ENCODE measurements around the gene TRPM3. TPM values are rescaled to one million over a fixed set of nuclear protein-coding genes. Genes with fewer than 3 reads are reported as not detected.

Gene TRPM3
- total and polyA plus RNA-seq, 2 of the 8 experiments (the other 6 are each of a cell fraction or from before 2014, with no cell fraction given) = 2.4 to 10.9 TPM

GRCh38 chr9:70784456-70784855 lies 337.0 kb downstream of the TRPM3 start:
- Histone ChIP-seq H3K14ac (ENCODE audit: insufficient read length) (no peak overlapping the region), H2BK5ac (ENCODE audit: low read depth, low read length) (no peak overlapping the region), H4K20me1 (replicated peaks in 1 of 2; ENCODE audit: control insufficient read depth in 1 of 2, insufficient read depth in 2 of 2, low read length in 2 of 2) (no peaks in the 10 kb centered on the region), H3K9ac (replicated peaks in 1 of 4; ENCODE audit: extremely low read depth in 1 of 4, low read depth in 3 of 4, low read length in 3 of 4) (no peak overlapping the region), H3K36me3 (ENCODE audit: control insufficient read depth in 2 of 4, insufficient read depth in 4 of 4, low read length in 3 of 4) (no peaks in the 10 kb centered on the region), H4K91ac (replicated peaks; ENCODE audit: insufficient read length, low read length) (no peak overlapping the region), H3K56ac (replicated peaks; ENCODE audit: insufficient read length, low read depth, low read length) (no peak overlapping the region), H3K9me3 (ENCODE audit: insufficient read depth in 2 of 2, low read depth in 1 of 2, low read length in 1 of 2) (no peaks in the 10 kb centered on the region), H4K8ac (ENCODE audit: extremely low read depth, insufficient read depth, low read length) (no peak overlapping the region), H3K79me1 (ENCODE audit: low read depth, low read length) (no peaks in the 10 kb centered on the region), H3K23ac (ENCODE audit: insufficient read length) (no peak overlapping the region), H2AFZ (ENCODE audit: low read length) (no peak overlapping the region), H2BK12ac (ENCODE audit: low read depth, low read length) (no peak overlapping the region), H3K18ac (ENCODE audit: extremely low read depth, low read length) (no peak overlapping the region), H2BK15ac (ENCODE audit: low read length) (no peak overlapping the region), H2AK5ac (ENCODE audit: low read depth, low read length) (no peak overlapping the region), H3K79me2 (ENCODE audit: control insufficient read depth in 1 of 2, insufficient read depth in 2 of 2, low read length in 2 of 2) (no peaks in the 10 kb centered on the region), H3K23me2 (ENCODE audit: low read depth, low read length) (no peaks in the 10 kb centered on the region), H3K4me1 (replicated peaks in 1 of 4; ENCODE audit: control insufficient read depth in 3 of 4, insufficient read depth in 4 of 4, low read length in 3 of 4) (no peaks in the 10 kb centered on the region), H3K4ac (replicated peaks; ENCODE audit: insufficient read length, low read depth, low read length) (no peak overlapping the region), H3K4me2 (ENCODE audit: insufficient read depth in 1 of 2, low read depth in 2 of 2, low read length in 2 of 2) (no peak overlapping the region), H4K5ac (ENCODE audit: insufficient read length, low read depth, low read length) (no peak overlapping the region), H2BK120ac (replicated peaks; ENCODE audit: low read depth, low read length) (no peak overlapping the region), H2BK20ac (ENCODE audit: low read length) (no peak overlapping the region), H3K4me3 (ENCODE audit: extremely low read depth in 1 of 4, insufficient read depth in 2 of 4, low read depth in 3 of 4, low read length in 4 of 4) (no peak overlapping the region), H3K27ac (ENCODE audit: low read depth, low read length) (no peak overlapping the region), H3K27me3 (replicated peaks in 1 of 4; ENCODE audit: control insufficient read depth in 3 of 4, extremely low read depth in 1 of 4, insufficient read depth in 3 of 4, low read length in 3 of 4) (no peaks in the 10 kb centered on the region)
- FAIRE-seq (no peak), DNase-seq (ENCODE audit: low read depth in 1 of 2, low spot score in 2 of 2) (no peak)
- ChIA-PET POLR2A (ENCODE audit: partially characterized antibody) (no interaction called here), CTCF (ENCODE audit: partially characterized antibody) (interaction anchor here (0.9 to 1.2 kb wide), 3 partner anchors 8 to 18 kb away, joined by 3 read pairs; no protein-coding TSS in a partner anchor)
- TF ChIP-seq SIN3A (conservative IDR thresholded peaks at IDR 0.05 in 1 of 2, IDR thresholded peaks at IDR 0.05 in 1 of 2; ENCODE audit: low read depth in 1 of 2, low read length in 2 of 2) (no peak), CREB1 (IDR thresholded peaks at IDR 0.05) (no peak), ASH2L (IDR thresholded peaks at IDR 0.05; ENCODE audit: low read length) (no peak), RNF2 (IDR thresholded peaks at IDR 0.05; ENCODE audit: borderline replicate concordance, low read depth, low read length, missing control alignments, poor library complexity, severe bottlenecking) (no peak), JUND (IDR thresholded peaks at IDR 0.05; ENCODE audit: low read length) (no peak), CHD2 (IDR thresholded peaks at IDR 0.05; ENCODE audit: low read length) (no peak), CTBP2 (IDR thresholded peaks at IDR 0.05; ENCODE audit: borderline replicate concordance, insufficient read depth, insufficient read length, low read length) (no peak), RBBP5 (IDR thresholded peaks at IDR 0.05; ENCODE audit: borderline replicate concordance, low read depth, low read length) (no peak), ZNF274 (IDR thresholded peaks at IDR 0.05; ENCODE audit: borderline replicate concordance, extremely low read depth, low read length) (no peak)
- WGBS, 2 experiments (ENCODE audit: extremely low coverage in 1 of 2, insufficient coverage in 1 of 2, insufficient read length in 1 of 2, insufficient replicate concordance in 2 of 2, low coverage in 1 of 2, low lambda C conversion rate in 2 of 2, missing lambda C conversion rate in 1 of 2) = 72% methylated on average over 2 of the region's 2 CpGs; no CpG with 5 or more reads in 1 of the 2 experiments

All from H1 (cell line).